Upper lobe of left lung (tissue), 4 donors: ENCODE measurements around the gene SGCD.

Source experiments
- CTCF ChIP-seq, 6 experiments: fragments of 450-650 bp in 4 of 6; fragments of 200-600 bp in 2 of 6; sonication (generic) in 2 of 6; IDR thresholded peaks; one replicate each; pipeline ENCODE4 v1.5.1; 2016 to 2019; ENCODE audit warnings: antibody characterized with exemption in 6 of 6
- POLR2A ChIP-seq, 4 donors: fragments of 450-650 bp; IDR thresholded peaks; one replicate each; pipeline ENCODE4 v1.5.1; 2016 to 2017; ENCODE audit warnings: antibody characterized with exemption in 4 of 4, mild to moderate bottlenecking in 2 of 4
- POLR2AphosphoS5 ChIP-seq, 2 donors: sonication (generic); formaldehyde crosslinking; IDR thresholded peaks; one replicate each; pipeline ENCODE4 v1.5.1; 2017; ENCODE audit warnings: antibody characterized with exemption in 2 of 2

- TF ChIP-seq CTCF (IDR thresholded peaks at IDR 0.05) (no peak), POLR2A (IDR thresholded peaks at IDR 0.05) (no peak), POLR2AphosphoS5 (IDR thresholded peaks at IDR 0.05) (peak; percentile 56 to 70)
These were observed 152.9 kb downstream of the SGCD start for GRCh38 chr5:156479849-156480248.
